SHP77 treated with DMSO at 0.1 percent for 48 hours (cell line): ENCODE measurements around the gene IFNAR1.
"Not testable (repeated sequence)": the region's sequence is repeated elsewhere in the genome, so short reads cannot be mapped to it uniquely, and the experiment has no call there.

ENCODE experiments used
- DNase-seq: peaks from one replicate; lab custom pipeline; 2025; lab: John Stamatoyannopoulos, UW

The IFNAR1 gene

GRCh38 chr21:33377221-33377920 is 52.6 kb downstream of the IFNAR1 start:
- DNase-seq, result no peak

- DNase-seq, result no peak
Observed at GRCh38 chr21:33378081-33378480, 53.3 kb downstream of the IFNAR1 start.

- not testable (repeated sequence) for DNase-seq
Observed at GRCh38 chr21:33379934-33380333, 55.2 kb downstream of the IFNAR1 start.

- DNase-seq, result peak; percentile 20
Observed at GRCh38 chr21:33380483-33380998, 55.8 kb downstream of the IFNAR1 start.

GRCh38 chr21:33381381-33381780 is 56.6 kb downstream of the IFNAR1 start:
- DNase-seq, result not testable (repeated sequence)

GRCh38 chr21:33383056-33383888 is 58.5 kb downstream of the IFNAR1 start:
- DNase-seq, result no peak

- no peak for DNase-seq
Observed at GRCh38 chr21:33384841-33385331, 60.1 kb downstream of the IFNAR1 start.

GRCh38 chr21:33386222-33386784 is 61.5 kb downstream of the IFNAR1 start:
- no peak for DNase-seq

GRCh38 chr21:33387294-33387693 is 62.5 kb downstream of the IFNAR1 start:
- no peak for DNase-seq

- no peak for DNase-seq
Observed at GRCh38 chr21:33388188-33388587, 63.4 kb downstream of the IFNAR1 start.

GRCh38 chr21:33390479-33390878 is 65.7 kb downstream of the IFNAR1 start:
- DNase-seq, result no peak

- no peak for DNase-seq
Observed at GRCh38 chr21:33391656-33392055, 66.9 kb downstream of the IFNAR1 start.

GRCh38 chr21:33392284-33392985 is 67.7 kb downstream of the IFNAR1 start:
- no peak for DNase-seq

GRCh38 chr21:33393348-33393747 is 68.6 kb downstream of the IFNAR1 start:
- DNase-seq, result no peak

GRCh38 chr21:33394260-33394659 is 69.5 kb downstream of the IFNAR1 start:
- no peak for DNase-seq

- no peak for DNase-seq
Observed at GRCh38 chr21:33395891-33396331, 71.1 kb downstream of the IFNAR1 start.

- no peak for DNase-seq
Observed at GRCh38 chr21:33396436-33396835, 71.7 kb downstream of the IFNAR1 start.

- DNase-seq, result no peak
Observed at GRCh38 chr21:33396951-33397350, 72.2 kb downstream of the IFNAR1 start.

- DNase-seq, result no peak
Observed at GRCh38 chr21:33397717-33398116, 72.9 kb downstream of the IFNAR1 start.

GRCh38 chr21:33398361-33398760 is 73.6 kb downstream of the IFNAR1 start:
- no peak for DNase-seq

GRCh38 chr21:33401630-33401992 is 76.8 kb downstream of the IFNAR1 start:
- DNase-seq, result no peak
